ENCODE data around the gene CYP17A1.

Gene CYP17A1

GRCh38 chr10:102799691-102800471 lies 37.3 kb downstream of the CYP17A1 start:
- no peak for DNase-seq
- peaks cover 28% of the 10 kb centered on the region for H3K36me3 ChIP-seq (replicated peaks)
- no peak overlapping the region for H3K27ac ChIP-seq
- TF ChIP-seq CTCF (IDR thresholded peaks at IDR 0.05; ENCODE audit: low read depth, low read length, missing control alignments) = no peak
- H3K27me3 ChIP-seq (replicated peaks) = no peaks in the 10 kb centered on the region
- H3K4me3 ChIP-seq (ENCODE audit: low read depth, low read length) = no peak overlapping the region
- in situ Hi-C loops (cut with HindIII; ENCODE audit: low pct_ligation_motif_present, low sequenced_read_pairs) = no loop called here

- in situ Hi-C loops (cut with HindIII; ENCODE audit: low pct_ligation_motif_present, low sequenced_read_pairs) = no loop called here
- Histone ChIP-seq H3K27ac (peak overlapping the region; percentile 21), H3K36me3 (replicated peaks) (peaks cover 25% of the 10 kb centered on the region), H3K27me3 (replicated peaks) (no peaks in the 10 kb centered on the region), H3K4me3 (ENCODE audit: low read depth, low read length) (no peak overlapping the region)
- peak; percentile 50 for DNase-seq
- TF ChIP-seq CTCF (IDR thresholded peaks at IDR 0.05; ENCODE audit: low read depth, low read length, missing control alignments) = no peak
These were observed 40.6 kb downstream of the CYP17A1 start for GRCh38 chr10:102796407-102797176.

DNA sequence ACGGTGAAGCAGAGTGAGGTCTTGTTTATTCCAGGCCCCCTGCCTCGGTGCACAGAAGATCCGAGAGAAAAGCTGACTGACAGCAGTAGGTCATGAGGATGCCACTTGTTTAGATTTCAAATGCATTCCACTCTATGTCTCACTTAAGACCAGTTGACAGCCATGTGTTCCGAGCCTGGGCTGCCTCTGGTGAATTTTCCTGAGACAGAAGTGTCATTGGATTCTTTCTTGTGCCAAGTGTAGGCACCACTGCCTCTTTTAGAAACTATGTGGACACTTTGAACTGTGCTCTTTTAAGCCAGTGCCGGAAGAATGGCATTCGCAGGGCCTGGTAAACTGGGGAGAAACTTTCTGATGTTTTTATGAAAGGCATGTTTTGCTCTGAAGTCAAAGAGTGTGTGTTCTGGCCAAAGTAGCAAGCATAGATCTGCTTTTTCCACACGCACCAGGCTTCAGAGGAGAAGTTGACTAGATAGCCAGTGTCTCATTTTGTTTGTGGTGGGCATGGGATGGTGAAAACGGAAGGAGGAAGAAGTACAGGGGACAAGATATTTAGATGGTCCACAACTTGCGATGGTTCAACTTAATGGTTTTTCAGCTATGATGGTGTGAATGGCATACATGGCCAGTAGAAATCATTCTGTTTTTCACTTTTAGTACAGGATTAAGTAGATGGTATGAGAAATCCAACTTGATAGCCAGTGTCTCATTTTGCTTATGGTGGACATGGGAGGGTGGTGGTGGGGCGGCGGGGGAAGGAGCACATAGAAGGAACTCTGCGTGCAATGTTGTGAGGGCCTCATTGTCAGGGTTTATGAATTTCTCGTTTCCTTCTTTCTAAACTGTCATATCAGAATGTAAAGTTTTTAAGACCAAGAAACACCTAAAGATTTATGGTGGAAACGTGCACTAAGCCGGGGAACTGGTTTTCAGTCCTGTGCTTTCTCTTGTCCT lies 41.5 kb downstream of the CYP17A1 start:
- DNase-seq = no peak
- no peak for TF ChIP-seq CTCF (IDR thresholded peaks at IDR 0.05; ENCODE audit: low read depth, low read length, missing control alignments)
- Histone ChIP-seq H3K27me3 (replicated peaks) (no peaks in the 10 kb centered on the region), H3K27ac (no peak overlapping the region), H3K4me3 (ENCODE audit: low read depth, low read length) (no peak overlapping the region), H3K36me3 (replicated peaks) (peaks cover 19% of the 10 kb centered on the region)
- in situ Hi-C loops (cut with HindIII; ENCODE audit: low pct_ligation_motif_present, low sequenced_read_pairs) = no loop called here

DNA sequence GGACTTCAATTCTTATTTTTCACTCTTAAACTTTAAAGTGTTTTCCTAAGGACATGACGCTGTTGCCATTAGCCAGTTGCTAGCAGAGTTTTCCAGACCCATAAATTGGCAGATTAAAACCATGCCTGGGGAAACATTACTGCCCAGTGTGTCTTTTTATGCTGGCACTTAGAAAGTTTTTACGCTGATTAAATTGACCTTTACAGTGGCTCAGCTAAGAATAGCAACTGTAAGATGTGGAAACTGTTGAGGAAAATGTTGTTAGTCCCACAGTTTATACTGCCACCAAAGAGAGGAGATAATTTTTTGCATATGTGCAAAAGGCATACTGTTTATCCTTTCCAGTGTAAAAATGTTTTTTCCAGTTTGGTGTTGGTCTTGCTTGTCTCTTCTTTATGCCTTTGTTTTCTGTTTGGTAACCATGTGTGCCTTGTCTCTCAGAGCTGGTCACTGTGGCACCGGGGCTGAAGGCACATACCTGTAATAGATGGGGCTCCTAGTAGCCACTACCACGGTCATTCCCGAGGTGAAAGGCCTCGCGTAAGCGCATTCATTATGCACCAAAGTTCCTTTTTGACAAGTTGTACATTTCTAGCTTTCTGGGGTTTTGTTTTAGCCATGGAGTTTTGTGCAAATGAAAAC lies 45.3 kb downstream of the CYP17A1 start:
- H3K27ac ChIP-seq = no peak overlapping the region
- TF ChIP-seq CTCF (IDR thresholded peaks at IDR 0.05; ENCODE audit: low read depth, low read length, missing control alignments) = no peak
- in situ Hi-C loops (cut with HindIII; ENCODE audit: low pct_ligation_motif_present, low sequenced_read_pairs) = no loop called here
- H3K27me3 ChIP-seq (replicated peaks) = no peaks in the 10 kb centered on the region
- no peak for DNase-seq
- H3K4me3 ChIP-seq (ENCODE audit: low read depth, low read length) = no peak overlapping the region
- H3K36me3 ChIP-seq (replicated peaks) = peaks cover 4% of the 10 kb centered on the region

DNA sequence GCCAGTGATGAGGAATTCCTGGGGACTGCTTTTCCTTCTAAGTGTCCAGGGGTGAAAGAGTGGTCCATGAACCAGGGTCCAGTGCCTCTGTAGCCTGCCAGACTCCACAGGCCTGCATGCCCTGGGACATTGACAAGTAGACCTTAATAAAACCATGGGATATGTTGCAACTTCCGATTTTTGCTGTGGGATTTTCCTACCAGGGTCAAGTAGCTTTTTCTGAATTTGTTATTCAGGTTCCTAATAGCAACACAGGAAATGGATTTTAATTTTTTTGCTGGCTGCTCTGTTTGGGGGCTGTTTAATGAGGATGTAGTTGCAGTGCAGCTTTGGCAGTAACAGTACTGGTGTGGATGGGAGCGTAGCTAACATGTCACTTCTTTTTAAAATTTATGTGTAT lies 51.4 kb downstream of the CYP17A1 start:
- no peaks in the 10 kb centered on the region for H3K27me3 ChIP-seq (replicated peaks)
- H3K4me3 ChIP-seq (ENCODE audit: low read depth, low read length) = no peak overlapping the region
- DNase-seq = no peak
- H3K27ac ChIP-seq = no peak overlapping the region
- in situ Hi-C loops (cut with HindIII; ENCODE audit: low pct_ligation_motif_present, low sequenced_read_pairs) = no loop called here
- no peak for TF ChIP-seq CTCF (IDR thresholded peaks at IDR 0.05; ENCODE audit: low read depth, low read length, missing control alignments)
- H3K36me3 ChIP-seq (replicated peaks) = peaks cover under 1% of the 10 kb centered on the region

Data from brain microvascular endothelial cell (primary cell).